Ecto neural progenitor cell (in vitro differentiated cells): ENCODE measurements around the gene SLC35E1.

Experiments used
- DNase-seq: peaks from one replicate; pipeline ENCODE4 v3.0.0-alpha.2; 2018; ENCODE audit warnings: low spot score

Gene SLC35E1

DNA sequence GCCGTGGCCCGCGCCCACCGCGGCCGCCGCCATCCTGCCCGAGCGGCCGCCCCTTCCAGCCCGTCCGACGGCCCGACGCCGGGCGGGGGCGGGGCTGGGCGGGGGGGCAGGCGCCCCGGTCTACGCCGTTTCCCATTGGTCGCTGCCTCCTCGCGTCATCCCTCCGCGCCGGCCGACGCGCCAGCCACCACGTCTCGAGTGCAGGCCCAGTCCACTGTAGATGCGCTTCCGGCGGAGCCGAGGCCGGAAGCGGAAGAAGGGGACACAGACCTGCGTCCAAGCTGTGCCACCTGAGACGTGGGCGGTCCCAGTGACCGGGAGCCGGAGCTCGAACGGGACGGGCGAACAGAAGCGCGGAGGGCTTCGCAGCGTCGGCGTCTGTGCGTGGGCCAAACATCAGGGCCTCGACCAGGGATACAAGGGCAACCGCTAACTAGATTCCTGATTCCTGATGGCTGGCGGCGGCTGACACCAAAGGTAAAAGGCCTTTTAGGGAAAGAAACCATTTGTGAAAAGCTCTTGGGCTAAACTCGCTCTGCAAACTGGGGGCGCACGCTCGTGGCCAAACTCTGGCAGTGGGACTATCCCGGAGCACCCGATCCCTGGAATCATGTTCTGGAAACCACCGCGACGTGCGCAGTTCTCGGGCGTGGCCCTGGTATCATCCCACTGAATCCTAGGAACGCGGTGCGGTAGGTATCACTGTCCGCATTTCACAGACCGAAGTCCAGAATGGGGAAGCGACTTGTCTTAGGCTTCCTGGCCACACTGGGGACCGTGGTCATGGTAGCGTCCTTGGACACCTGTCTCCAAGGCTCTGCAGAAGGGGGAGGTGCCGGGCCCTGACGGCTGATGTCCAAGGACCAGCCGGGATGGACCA lies at the start of gene SLC35E1:
SLC35E1 (minus strand) TSS at position 84 of the 880 bp plus-strand sequence; CDS start at position 33, 51 bp downstream.
- peak; percentile 98 for DNase-seq

DNA sequence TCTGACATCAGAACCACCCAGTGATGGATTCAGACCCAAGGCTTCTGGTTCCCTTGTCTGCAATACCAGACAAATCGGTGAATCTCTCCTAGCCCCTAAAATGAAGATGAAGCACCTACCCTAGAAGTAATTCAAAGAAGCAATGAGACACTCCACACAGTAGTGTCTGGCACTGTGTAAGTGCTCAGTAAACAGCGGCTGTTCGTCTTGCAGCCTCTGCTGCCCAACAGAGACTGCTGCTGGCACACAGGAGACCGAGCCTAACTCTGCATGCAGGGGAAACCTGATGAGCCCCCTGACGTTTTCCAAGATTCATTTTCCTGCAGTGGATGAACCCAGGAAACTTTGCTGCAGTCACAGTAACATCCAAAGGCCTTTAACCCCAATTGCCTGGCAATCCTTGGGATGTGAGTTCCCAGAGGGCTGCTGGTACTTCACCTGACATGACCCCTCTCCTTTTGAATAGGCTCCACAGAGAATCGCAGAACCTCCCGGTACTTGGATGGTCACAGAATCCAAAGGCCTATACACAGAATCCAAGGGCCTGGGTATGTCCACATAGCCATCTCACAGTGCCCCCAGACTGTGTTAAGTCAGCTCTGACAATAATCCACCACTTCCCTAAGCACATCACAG lies 49.1 kb upstream of the SLC35E1 start:
- DNase-seq = no peak

DNA sequence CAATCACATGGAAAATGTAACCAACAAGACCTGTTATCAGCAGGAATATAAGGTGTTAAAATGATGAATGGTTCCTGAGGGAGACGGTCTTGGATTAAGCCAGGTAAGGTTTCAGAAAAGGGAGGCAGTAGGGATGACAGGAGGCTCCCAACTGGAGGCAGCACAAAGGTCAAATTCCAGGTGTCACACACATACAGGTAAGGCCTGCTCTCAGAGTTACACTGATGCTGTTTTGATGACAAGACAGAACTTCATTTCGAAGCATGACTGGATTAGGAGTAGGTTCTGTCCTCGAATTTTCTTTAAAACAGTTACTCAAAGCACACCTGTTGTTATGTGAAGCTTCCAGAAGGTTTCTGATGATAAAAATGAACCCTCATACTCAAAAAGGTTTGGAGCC lies 48.4 kb upstream of the SLC35E1 start:
- no peak for DNase-seq

DNA sequence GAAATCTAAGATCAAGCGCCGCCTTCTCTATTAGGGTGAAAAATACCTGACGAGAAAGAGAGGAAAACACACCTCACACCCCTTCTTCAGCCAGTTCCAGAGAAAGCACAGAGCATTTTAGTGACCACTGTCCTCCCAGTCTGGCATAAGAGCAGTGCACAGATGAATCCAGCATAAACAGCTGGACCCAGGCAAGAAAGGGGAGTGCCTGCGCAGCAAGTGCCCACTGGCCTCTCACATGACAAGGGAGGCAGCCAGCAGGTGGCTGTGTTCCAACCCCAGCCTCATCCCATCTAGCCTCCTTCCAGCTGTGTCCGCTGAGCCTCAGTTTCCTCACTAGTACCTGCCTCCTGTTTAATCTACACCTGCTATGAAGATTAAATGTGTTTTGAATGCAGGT lies 47.8 kb upstream of the SLC35E1 start:
- DNase-seq = peak; percentile 29

DNA sequence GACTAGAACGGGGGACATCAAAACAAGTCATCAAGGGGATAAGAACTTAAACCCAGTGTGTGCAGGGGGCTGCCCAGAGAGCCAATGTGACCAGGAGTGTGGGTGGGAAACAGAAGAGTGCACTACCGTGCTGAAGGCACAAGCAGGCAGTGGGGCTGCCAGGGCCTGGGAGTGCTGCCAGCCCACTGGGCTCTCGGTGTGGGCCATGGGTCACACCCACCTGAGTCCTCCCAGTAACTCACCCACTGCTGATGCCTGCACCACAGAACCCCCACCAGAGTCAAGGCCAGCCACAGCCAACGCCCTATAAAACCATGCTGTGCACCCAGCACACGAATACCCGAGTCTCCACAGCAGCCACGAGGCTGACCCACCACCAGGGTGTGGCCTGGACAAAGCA lies 47.2 kb upstream of the SLC35E1 start:
- no peak for DNase-seq

DNA sequence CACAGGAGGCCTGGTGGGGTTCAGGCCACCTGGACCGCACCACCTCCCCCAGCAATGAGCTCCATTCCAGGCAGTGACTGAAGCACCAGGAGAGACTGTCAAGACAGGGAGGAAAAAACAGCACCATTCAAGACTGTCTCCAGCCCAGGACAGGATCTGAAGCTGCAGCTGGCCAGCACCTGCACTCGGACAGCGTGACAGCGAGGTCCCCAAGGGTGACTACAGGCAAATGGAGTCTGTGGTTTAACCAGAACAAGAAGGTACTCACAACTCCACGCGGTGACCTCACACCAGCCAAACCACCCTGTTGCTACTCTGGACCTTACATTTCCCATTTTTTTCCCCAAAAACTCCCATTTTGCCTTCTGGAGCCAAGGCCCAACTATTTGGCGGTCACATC lies 46.0 kb upstream of the SLC35E1 start:
- no peak for DNase-seq

DNA sequence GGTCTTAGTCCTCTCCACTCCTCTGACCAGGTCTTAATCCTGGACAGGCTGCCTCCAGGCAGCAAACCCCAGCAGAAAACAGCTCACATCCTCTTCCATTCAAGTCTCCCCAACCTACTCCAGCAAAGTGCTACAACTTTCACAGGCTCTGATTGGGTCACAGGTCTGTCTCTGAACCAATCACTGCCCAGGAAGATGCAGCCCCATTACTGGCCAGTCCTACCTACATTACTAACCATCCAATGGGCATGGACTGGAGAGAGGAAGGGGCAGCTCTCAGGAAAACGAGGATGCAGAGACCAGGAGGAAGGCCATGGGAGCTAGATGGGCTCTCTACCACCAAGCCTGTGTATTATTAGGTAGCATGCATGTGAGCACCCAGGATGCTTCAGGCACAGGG lies 43.6 kb upstream of the SLC35E1 start:
- no peak for DNase-seq

DNA sequence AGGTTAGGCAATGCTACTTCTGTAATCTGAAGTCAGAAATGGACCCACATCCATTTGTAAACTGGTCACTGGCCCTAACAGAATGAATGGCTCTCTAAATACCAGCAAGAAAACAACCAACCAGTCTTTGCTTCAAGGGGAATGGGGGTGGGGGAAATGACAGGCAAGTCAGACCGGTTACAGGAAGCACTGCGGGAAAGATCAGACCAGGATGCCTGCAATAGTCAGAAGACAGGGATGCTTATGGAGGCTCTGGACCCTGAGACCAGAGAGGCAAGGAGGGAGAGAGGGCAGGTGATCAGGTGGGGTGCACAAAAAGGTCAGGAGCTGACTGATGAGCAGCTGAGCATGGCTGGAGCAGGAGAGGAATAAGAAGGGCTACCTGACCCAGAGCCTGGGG lies 42.7 kb upstream of the SLC35E1 start:
- DNase-seq = no peak

DNA sequence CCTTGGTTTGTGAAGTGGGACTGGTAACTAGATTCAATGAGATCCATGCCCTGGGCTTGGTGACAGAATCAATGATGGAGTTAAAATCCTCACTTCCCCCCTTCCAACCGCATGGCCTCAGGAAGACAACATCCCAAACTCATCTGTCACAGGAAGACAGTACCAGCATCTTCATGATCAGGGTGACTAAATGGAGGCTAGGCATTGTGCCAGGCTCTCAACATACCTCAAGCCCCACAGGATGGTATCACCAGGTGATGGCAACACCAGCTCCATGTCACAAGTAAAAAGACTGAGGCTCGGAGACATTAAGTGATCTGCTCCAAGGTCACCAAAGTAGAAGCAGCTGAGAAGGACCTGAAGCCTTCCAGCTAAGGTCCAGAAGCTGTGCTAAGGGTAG lies 41.6 kb upstream of the SLC35E1 start:
- no peak for DNase-seq

DNA sequence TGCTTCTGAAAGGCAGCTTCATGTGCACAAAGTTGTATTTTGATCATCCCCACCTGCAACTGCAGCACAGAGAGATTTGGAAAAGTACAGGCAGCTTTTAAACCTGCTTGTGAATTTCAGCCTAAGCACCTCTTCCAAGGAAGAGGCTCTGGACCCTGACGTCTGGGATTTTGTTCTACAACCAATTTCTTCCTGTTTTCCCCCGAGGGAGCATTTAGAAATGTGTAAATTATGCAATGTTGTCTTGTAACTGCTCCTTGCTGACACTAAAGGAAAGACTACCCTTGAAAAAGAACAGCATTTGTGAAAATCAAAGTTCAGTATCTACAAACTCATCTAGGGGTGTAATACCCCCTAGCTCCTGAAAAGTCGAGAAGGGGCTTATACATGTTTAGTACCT lies 40.4 kb upstream of the SLC35E1 start:
- no peak for DNase-seq

DNA sequence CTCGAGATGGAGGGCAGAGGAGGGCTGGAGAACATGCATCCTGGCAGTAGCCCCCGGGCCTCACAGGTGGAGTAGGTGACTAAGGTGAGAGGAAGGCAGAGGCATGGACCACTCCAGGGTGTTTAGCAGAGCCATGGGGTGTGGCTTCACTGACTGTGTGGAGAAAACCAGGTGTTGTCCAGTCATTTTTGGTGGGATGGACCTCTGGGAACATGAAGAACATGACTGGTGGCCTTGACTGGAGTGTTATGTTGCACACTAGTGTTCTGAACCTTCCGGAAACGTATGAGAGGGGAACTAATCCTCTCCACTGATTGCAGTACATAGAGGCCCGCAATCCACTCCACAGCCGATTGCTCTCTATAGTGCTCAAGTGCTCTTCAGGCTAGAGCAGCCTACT lies 38.9 kb upstream of the SLC35E1 start:
- DNase-seq = no peak

DNA sequence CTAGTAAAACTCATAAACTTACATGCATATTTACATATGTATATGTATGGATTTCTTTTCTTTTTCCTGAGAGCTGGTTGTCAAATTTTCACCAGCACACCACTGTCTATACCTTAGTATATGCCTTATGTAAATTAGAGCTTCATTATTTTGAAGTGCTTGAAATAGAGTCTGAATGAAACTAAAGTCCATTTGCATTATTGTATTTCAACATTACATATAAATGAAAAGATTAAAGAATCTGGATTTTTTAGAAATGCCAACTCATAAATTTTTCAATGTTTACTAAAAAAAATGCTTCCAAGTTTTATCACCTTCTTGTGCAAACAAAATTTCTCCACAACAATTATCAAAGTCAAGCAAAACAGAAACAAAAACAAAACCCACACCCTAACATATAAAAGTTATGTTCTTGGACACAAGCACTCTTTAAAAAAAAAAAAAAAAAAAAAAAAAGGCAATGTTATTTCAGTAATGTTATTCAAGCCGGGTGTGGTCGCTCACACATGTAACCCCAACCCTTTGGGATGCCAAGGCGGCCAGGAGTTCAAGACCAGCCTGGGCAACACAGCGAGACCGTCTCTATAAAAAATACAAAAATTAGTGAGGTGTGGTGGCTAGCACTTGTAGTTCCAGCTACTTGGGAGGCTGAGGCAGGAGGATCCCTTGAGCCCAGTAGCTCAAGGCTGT lies 37.4 kb upstream of the SLC35E1 start:
- DNase-seq = no peak

DNA sequence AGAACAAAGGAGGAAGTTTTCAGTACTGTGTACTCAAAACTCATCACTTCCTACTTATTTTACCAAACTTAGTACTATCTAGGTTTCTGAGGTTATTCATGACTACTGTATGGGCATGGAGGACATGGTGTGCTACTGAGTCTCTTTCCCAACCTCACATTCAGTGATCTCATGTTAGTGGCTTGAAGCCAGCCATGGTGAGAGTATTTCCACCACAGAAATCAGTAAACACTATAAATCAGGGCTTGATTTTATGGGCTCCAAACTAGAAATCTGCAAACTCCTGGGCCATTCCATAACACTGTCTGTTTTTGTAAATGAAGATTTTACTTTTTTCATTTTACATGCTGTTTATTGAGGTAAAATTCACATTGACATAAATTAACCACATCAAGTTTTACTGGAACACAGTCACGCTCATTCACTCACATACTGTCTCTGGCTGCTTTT lies 36.1 kb upstream of the SLC35E1 start:
- DNase-seq = no peak

DNA sequence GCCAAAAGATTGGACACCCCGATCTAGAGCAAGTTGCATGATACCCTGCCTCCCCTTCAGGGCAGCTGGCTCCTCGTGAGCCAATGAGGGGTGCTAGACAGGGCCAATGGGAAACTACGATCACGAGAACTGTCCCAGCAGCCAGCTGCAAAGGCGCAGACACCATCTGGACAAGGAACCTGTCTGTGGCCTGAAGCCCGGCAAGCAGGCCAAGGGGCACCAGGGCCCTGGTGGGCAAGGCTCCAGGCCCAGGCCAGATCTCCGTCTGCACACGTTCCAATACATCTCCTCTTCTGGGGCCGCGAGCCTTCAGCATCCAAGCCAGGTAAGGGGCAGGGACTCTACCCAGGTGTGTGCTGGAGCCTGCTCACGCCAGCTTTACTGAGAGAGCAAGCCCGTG lies 35.6 kb upstream of the SLC35E1 start:
- DNase-seq = no peak

DNA sequence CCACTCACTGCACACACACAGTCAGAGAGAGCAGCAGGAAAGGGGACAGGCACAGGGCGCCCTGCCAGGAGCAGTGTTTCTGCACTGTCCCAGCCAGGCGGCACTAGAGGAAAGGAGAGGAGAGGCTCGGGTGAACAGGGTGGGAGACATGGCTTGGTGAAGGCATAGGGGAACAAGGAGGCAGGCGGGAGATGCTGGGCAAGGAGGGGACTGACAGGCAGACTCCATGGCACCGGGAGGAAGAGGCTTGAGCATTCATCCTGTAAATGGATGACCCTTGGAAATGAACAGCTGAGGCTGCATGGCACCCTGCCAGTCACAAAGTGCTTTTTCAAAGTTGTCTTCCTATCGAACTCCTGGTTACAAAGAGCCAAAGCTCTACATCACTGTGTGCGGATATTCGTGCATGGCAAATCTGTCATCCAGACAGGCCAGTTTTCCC lies 33.4 kb upstream of the SLC35E1 start:
- DNase-seq = no peak

DNA sequence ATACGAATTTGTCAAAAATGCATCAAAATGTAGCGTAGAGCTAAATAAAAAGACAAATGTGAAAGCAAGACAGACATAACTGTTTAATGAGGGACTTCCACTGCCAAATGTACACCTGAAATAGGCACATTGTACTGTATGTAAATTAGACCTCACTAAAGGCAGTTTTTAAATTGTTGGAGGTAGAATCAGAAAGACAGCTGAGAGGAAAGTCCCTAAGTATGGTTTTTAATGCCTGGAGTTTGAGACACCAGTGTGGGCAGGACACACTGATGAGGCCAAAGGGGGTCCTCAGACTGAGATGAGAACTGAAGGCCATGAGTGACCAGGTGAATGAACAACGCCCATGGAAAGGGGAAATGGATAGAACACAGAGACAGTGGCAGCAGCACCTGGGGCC lies 32.9 kb upstream of the SLC35E1 start:
- DNase-seq = no peak

DNA sequence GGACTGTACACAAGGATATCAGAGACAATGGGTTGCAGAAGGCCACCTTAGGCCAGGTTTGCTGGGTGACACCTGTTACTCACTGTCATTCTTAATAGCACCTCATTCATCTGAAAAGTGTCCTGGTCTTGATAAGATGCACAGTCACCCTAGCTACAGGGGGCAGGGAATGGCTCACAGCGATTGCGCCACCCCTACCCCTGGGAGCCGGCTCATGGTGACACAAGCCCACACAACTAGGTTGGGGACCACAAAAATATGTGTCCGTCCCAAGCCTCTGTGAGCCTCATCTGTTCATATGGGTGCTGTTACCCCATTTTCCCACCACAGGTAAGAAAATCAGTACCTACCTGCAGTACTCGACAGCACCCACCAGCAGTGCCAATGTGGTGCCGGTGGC lies 32.4 kb upstream of the SLC35E1 start:
- no peak for DNase-seq

DNA sequence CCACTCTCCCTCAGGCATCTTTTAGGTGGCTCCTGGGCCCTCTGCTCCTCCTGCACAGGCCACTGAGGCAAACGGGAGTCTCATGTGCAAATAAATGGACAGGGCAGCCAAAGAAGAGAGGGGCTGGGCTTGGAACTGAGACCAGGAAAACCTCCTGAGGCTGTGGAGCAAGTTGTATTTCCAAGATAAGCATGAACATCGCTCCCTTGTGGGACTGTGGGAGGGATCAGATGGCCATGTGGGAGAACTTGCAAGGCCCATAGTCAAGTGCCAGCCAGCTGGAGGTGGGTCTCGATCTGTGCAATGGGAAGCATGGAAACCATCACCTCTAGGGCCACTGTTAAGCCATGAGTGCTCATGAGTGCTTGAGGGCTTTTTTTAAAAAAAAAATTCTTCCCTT lies 30.9 kb upstream of the SLC35E1 start:
- no peak for DNase-seq

DNA sequence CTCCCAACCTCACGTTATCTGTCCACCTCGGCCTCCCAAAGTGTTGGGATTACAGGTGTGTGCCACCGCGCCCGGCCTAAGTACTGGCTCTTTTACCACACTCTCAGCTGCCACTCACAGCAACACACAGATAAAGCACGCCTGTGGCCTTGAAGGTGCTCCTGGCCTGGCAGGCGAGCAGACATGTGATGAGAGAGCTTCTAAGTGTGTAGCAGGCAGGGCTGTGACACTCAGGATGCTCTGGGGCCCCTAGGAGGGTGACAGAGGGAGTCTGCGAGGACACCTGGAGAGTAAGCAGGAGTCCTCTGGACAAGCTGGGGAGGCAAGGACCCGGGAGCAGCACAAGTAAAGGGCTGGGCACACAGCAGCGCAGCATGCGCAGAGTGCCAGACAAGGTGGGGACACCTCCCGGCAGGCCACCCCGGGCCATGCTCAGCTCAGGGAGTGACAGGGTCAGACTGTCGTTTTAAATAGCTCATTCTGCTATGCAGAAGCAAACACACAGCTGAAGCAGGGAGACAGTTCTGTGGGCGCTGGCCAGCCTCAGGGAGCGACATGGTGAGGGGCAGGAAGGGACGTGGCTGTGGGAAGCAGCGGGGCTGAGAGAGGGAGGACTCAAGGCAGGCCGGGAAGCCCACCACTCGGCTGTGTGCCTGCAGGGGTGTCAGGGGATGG lies 29.3 kb upstream of the SLC35E1 start:
- DNase-seq = no peak

DNA sequence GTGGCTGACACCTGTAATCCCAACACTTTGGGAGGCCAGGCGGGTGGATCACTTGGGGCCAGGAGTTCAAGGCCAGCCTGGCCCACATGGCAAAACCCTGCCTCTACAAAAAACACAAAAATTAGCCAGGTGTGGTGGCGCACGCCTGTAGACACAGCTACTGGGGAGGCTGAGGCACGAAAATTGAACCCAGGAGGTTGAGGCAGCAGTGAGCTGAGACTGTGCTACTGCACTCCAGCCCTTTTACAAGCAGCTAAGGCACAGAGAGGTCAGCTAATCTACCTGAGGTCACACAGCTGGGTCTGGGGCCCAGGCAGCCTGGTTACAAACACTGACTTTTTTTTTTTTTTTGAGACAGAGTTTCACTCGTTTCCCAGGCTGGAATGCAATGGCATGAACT lies 28.6 kb upstream of the SLC35E1 start:
- no peak for DNase-seq

DNA sequence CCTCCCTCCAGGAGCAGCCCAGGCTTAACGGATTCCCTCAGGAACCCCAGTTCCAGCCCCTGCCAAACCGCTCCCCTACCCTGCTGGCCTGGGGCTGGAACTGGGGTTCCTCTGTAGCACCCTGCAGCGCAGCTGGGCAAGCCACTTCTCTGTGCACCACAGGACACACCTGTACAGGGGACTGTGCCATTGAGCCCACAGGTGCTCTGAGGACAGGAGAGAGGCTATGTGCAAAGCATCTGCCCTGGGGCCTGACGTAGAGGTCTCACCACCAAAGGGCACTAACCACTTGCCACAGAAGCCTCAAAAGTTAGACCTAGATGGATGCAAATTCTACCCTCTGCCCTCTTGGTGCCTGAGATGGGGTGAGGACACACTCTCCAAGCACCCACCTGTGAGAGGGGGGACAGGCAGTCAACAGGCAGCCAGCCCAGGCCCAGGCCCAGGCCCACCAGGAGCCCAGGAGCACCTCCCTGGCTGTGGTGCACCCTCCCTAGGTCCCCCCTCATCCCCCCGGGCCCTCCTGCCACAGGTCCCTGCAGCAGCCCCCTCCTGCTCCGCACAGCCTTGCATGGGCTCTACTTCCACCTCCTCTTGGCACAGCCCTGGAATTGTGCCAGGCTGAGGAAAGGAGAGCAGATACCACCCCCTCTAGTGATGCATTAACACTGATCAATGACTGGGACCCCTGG lies 27.6 kb upstream of the SLC35E1 start:
- no peak for DNase-seq

DNA sequence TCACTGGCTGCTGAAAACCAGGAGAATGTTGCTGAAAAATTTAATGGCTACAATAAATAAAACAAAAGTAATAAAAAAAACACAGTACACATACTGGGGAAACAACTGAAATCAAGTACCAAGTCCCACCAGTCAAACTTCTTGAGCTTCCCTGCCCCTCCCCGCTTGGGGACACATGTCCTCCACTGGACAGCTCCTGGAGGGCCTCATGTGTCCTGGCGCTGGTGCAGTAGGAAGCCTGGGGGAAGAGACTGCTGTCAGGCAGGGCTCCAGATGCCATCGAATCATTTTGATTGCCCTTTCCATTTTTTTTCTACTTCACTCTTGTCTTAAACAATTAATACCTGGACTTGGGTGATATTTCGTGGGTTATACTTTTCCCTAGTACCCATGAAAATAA lies 26.6 kb upstream of the SLC35E1 start:
- DNase-seq = no peak
